HG03521 (cell line): ENCODE measurements around the gene LBH.
A peak's percentile ranks its signal among the peaks of the same experiment; 100 is the strongest.
"Not testable (repeated sequence)": the region's sequence is repeated elsewhere in the genome, so short reads cannot be mapped to it uniquely, and the experiment has no call there.

Experiments
- ATAC-seq: cut with Tn5 transposase; IDR thresholded peaks from one replicate; pipeline ENCODE4 v1.9.1; 2021; ENCODE audit warnings: mild to moderate bottlenecking, moderate library complexity; ENCODE audit not compliant: unreplicated experiment

LBH gene

GRCh38 chr2:30255466-30256408 is 24.4 kb downstream of the LBH start:
- no peak for ATAC-seq

GRCh38 chr2:30257266-30258214 is 26.2 kb downstream of the LBH start:
- no peak for ATAC-seq

DNA sequence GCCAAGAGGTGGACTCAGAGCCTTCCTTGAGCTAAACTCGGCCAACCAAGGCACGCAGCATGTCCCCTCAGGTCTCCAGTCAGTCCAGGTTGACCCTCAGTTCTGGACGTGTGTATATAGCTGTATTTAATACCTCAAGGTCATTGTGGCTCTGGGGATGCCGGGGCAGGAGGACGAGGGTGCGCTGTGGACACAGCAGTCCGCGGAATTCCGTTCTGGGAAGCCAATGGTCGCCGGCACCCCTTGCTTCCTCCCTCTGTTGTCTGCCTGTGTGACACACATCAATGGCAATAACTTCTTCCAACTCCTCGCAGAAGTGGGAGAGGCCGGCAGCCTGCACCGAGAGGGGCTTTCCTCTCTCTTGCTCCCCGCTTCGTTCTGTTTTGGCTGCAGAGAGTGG is 27.7 kb downstream of the LBH start:
- no peak for ATAC-seq

DNA sequence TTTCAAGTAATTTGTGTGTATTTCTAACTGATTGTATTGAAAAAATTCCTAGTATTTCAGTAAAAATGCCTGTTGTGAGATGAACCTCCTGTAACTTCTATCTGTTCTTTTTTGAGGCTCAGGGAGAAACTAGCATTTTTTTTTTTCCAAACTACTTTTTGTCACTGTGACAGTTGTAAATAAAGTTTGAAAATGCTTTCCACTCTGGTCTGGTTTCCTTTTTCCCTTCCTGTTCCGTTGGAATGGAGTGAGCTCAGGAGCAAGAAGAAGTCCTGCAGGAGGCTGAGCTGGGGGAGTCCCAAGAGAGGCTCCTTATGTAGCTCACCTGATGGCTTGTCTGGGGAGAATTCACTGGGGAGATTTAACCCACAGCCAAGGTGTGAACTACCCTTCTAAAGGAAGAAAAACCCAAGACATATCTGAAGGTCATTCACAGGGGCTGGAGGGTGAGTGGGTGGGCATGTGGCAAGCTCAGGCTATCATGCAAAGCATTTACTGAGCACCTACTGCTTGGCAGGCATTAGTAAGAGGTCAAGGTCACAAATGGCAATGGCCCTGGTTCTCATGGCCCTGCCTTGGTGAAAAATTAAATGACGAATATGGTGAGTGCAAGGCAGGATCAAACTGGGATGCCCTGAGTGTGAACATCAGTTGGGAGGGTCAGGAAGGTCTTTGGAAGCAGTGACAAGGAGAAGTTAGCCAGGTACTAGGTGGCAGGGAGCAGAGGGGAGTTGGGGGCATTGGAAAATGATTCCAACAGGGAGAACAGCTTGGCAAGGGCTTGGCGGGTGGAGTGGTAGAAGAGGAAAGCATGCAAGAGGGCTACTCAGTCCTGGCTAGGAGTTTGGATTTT is 28.7 kb downstream of the LBH start:
- no peak for ATAC-seq

DNA sequence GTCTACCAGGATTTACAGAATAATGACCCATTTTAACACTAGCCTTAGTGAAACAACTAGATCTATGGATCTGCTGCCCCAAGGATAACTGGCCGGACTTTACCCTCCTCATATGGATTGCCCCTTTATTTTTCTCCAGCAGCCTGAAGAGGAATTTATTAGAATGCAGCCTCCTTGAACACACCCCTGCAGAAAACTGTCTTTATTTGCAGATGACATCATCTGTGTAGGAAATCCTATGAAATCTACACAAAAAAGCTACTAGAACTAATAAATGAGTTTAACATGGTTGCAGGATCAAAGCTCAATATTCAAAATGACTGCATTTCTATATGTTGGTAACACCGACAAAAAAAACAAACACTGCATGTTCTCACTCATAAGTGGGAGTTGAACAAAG is 29.6 kb downstream of the LBH start:
- ATAC-seq = no peak

DNA sequence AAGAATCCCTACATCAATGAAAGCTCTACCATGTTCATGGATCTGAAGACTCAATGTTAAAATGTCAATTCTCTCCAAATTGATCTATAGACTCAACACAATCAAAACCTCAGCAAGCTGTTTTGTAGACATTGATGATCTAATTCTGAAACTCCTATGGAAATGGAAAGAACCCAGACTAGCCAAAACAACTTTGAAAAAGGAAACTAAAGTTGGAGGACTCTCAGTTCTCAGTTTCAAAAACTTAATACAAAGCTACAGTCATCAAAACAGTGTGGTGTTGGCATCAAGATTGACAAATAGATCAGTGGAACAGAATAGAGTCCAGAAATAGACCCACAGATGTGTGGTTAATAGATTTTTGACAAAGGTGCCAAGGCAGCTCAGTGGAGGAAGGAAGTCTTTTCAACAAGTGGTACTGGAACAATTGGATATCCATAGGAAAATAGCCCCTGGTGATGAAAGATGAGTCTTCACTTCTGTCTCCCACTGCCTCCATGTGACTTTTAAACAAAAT is 30.4 kb downstream of the LBH start:
- ATAC-seq = no peak

- ATAC-seq = no peak
These were observed 31.5 kb downstream of the LBH start for GRCh38 chr2:30262716-30263309.

DNA sequence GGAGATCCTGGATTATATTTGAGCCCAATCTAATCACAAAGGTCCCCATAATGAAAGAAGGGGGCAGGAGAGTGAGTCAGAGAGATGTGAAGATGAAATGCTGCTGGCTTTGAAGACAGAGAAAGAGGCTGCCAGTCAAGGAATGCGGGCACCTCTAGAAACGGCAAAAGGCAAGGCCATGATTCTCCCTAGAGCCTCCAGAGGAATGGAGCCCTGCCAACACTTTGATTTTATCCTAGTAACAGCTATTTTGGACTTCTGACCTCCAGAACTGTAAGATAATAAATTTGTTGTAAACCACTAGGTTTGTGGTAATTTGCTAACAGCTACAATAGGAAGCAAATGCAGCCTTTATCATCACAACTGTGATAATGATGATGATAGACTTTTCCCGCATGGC is 32.9 kb downstream of the LBH start:
- ATAC-seq = no peak

DNA sequence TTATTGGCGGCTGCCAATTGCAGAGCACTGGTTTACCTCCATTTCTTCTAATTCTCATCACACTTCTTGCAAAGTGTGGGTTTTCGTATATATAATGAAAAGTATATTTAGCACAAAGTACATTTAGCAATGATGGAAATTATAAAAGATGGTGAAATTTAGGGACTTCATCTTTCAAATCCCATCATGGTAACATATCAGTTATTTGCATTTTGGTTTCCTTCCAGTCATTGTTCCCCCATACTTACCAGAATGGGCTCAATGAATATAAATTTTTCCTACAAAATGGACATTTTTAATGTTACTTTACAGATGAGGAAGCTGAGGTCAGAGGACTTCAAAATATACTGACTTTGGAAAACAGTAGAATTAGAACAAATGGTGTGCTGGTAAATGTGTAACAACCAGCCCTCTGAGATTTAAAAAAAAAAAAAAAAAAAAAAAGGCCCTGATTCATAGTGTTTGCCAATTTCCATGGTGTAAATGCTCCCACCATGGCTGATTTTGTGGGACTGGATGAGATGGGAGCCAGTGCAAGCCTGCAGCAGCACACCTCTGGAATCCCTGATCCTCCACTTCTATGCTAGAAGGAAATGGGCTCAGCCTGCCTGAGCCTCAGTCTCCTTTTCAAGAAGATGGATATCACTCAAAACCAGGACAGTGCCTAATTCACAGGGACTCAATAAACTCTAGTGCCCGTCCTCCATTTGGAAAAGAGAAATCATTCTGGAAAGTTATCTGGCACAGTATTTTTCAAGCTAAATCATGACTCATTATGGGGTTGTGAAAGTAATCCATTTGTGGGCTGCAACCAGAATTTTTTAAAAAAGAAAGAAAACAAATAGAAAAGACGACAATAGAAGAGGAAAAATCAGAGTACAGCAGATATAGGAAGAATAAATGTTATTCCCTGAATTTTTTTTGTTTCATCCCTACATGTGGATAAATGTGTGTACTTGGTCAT is 34.0 kb downstream of the LBH start:
- no peak for ATAC-seq

GRCh38 chr2:30266051-30266621 is 34.8 kb downstream of the LBH start:
- ATAC-seq = peak; percentile 45

GRCh38 chr2:30266705-30267104 is 35.4 kb downstream of the LBH start:
- ATAC-seq = no peak

GRCh38 chr2:30267161-30267975 is 36.0 kb downstream of the LBH start:
- ATAC-seq = no peak

DNA sequence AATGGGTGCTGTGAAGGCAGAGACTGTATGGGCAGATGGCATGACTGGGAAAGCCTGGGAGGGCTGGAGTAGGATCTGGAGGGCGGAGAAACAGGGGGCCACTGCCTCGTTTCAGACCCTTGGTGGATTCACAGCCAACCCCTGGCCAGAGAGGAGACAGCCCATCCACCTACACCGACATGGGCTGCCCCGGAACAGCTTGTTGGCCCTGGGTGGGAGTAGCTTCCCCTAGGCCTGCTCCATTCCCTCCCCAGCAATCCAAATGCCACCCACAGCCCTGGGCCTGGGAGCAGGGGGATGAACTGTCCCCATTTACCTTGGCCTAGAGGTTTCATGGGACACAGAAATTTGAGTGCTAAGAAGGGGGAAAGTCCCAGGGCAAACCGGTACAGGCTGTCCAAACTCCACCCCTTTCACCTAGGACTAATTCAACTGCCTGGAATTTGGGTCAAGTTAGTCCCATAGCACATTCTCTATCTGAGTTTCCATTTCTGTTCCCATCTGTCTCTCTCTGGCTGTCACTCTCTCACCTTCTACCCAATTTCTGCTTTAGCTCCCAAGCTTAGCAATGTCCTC is 37.0 kb downstream of the LBH start:
- no peak for ATAC-seq

DNA sequence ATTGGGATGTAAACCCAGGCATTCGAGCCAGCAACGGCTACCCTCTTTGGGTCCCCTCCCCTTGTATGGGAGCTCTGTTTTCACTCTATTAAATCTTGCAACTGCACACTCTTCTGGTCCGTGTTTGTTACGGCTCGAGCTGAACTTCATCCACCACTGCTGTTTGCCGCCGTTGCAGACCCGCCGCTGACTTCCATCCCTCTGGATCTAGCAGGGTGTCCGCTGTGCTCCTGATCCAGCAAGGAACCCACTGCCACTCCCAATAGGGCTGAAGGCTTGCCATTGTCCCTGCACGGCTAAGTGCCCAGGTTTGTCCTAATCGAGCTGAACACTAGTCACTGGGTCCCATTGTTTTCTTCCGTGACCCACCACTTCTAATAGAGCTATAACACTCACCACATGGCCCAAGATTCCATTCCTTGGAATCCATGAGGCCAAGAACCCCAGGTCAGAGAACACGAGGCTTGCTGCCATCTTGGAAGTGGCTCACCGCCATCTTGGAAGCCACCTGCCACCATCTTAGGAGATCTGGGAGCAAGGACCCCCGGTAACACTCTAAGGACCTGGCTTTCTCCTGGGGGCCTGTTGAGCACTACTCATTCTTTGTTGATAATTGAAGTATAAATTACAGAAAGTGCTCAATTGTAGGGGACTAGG is 37.9 kb downstream of the LBH start:
- not testable (repeated sequence) for ATAC-seq

DNA sequence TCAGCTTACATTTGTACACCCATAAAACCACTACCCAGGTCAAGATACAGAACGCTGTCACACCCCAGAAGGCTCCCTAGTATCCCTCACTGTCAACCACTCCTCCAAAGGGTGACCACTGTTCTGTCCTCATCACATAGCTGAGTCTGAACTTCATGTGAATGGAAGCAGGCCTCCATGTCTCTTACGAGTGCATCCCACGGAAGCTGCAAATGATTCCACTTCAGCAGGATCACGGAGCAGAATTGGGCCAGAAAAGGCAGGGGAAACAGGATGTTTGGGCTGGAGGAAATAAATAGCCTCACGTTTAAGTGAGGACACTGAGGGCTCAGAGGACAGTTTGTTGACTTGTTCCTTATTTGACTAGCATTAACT is 38.4 kb downstream of the LBH start:
- no peak for ATAC-seq

DNA sequence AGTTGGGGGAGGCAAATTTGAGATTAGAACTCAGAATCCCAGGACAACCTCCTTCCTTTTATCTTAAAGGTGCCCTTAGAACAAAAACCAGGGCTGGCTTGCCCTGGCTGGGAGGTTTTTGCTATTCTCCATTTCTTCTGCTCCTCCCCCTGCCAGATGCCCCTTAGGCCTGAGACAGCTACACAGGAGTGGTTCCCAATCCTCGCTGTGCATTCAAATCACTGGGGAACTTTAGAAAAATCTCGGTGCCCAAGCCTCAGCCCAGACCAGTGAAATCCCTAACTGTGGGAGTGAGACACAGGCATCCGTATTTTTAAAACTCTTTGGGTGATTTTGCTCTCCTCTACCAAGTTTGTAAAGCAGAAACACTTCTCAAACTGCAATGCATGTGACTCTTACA is 38.8 kb downstream of the LBH start:
- no peak for ATAC-seq

GRCh38 chr2:30271301-30271700 is 40.0 kb downstream of the LBH start:
- ATAC-seq = no peak
